A673 (cell line): ENCODE results near the gene RBMX. TPM values are rescaled to one million over a fixed set of nuclear protein-coding genes. Genes with fewer than 3 reads are reported as not detected.
A peak's percentile ranks its signal among the peaks of the same experiment; 100 is the strongest.
"Not testable (repeated sequence)": the region's sequence is repeated elsewhere in the genome, so short reads cannot be mapped to it uniquely, and the experiment has no call there.

Experiments used
- Bru-seq: library from RNA; stranded (reverse); fragments of 400-500 nt; gene quantifications from one replicate; lab custom pipeline; 2021; lab: Mats Ljungman, UMichigan
- BruChase-seq, 2 experiments: library from RNA; stranded (reverse); fragments of 400-500 nt; gene quantifications; one replicate each; lab custom pipeline; 2021; lab: Mats Ljungman, UMichigan
- BruUV-seq: library from RNA; stranded (reverse); fragments of 400-500 nt; replicated peaks from 2 replicates; lab custom pipeline; 2021; lab: Mats Ljungman, UMichigan
- CTCF ChIA-PET: fragments of 300-600 bp; sonication (Branson Sonifier 250); formaldehyde crosslinking; loops from one replicate; lab custom pipeline; 2022; ENCODE audit warnings: antibody characterized with exemption; lab: Charles Lee
- POLR2A ChIA-PET: fragments of 300-600 bp; sonication (Branson Sonifier 250); formaldehyde crosslinking; loops from one replicate; lab custom pipeline; 2022; ENCODE audit warnings: antibody characterized with exemption; ENCODE audit not compliant: low non-redundant PET; lab: Charles Lee
- DNase-seq: peaks from one replicate; pipeline ENCODE4 v3.0.0-alpha.2; 2015; ENCODE audit warnings: low spot score
- H3K27ac ChIP-seq: fragments of 200-600 bp; sonication (generic); 2 replicates; pipeline ENCODE4 v1.5.1; 2016; ENCODE audit warnings: mixed run types, low read depth, mild to moderate bottlenecking, mixed read lengths, antibody characterized with exemption, low read length; ENCODE audit not compliant: poor library complexity, severe bottlenecking
- H3K27me3 ChIP-seq: fragments of 200-600 bp; sonication (generic); replicated peaks from 2 replicates; pipeline ENCODE4 v1.6.1; 2017; ENCODE audit warnings: mixed run types, low read depth, mild to moderate bottlenecking, mixed read lengths, antibody characterized with exemption, low read length; ENCODE audit not compliant: insufficient read depth, poor library complexity
- H3K36me3 ChIP-seq: fragments of 200-600 bp; sonication (generic); 2 replicates; pipeline ENCODE4 v1.6.1; 2016; ENCODE audit warnings: mixed run types, mild to moderate bottlenecking, mixed read lengths, antibody characterized with exemption, low read length; ENCODE audit not compliant: insufficient read depth, poor library complexity, severe bottlenecking
- H3K4me1 ChIP-seq: fragments of 200-600 bp; sonication (generic); 2 replicates; pipeline ENCODE4 v1.6.1; 2017; ENCODE audit warnings: mixed run types, mild to moderate bottlenecking, mixed read lengths, antibody characterized with exemption, low read length; ENCODE audit not compliant: insufficient read depth, poor library complexity, severe bottlenecking
- H3K4me3 ChIP-seq: fragments of 200-600 bp; sonication (generic); 2 replicates; pipeline ENCODE4 v1.5.1; 2016; ENCODE audit warnings: low read depth, mixed run types, mild to moderate bottlenecking, mixed read lengths, low read length; ENCODE audit not compliant: poor library complexity, severe bottlenecking
- H3K9me3 ChIP-seq: fragments of 200-600 bp; sonication (generic); 2 replicates; pipeline ENCODE4 v1.6.1; 2016; ENCODE audit warnings: mixed run types, low read depth, mild to moderate bottlenecking, mixed read lengths, antibody characterized with exemption, low read length; ENCODE audit not compliant: poor library complexity, severe bottlenecking
- CTCF ChIP-seq: fragments of 300-800, 200-600 bp; sonication (generic); conservative IDR thresholded peaks from 2 replicates; pipeline ENCODE4 v1.5.1; 2017; ENCODE audit warnings: low read depth, mild to moderate bottlenecking, antibody characterized with exemption, low read length, moderate library complexity, mixed read lengths
- EZH2 ChIP-seq: fragments of 200-600 bp; sonication (generic); IDR thresholded peaks from 2 replicates; pipeline ENCODE4 v1.6.1; 2017; ENCODE audit warnings: borderline replicate concordance, low read depth, mild to moderate bottlenecking, mixed read lengths, antibody characterized with exemption, low read length; ENCODE audit not compliant: poor library complexity, severe bottlenecking
- intact Hi-C: fragments of 100-400 bp; cut with micrococcal nuclease; formaldehyde crosslinking; loops from one replicate; pipeline ENCODE4 v1.10.0; 2022; ENCODE audit not compliant: unreplicated experiment
- long read RNA-seq: library from polyadenylated mRNA; stranded (forward); transcript quantifications from one replicate; pipeline ENCODE4 v2.0.0, GENCODE V29; 2022
- total RNA-seq: library from RNA; stranded (reverse); gene quantifications from 2 replicates; pipeline ENCODE4 v1.2.3, GENCODE V29; 2021

Gene RBMX
- 422 and 432 TPM in 2 replicates for total RNA-seq
- Bru-seq, nascent RNA: percentile 100 among the genes with signal in this experiment
- percentile 100 among the genes with signal in this experiment for BruChase-seq, experiment 1, labeled RNA remaining after a 2-hour chase
- percentile 100 among the genes with signal in this experiment for BruChase-seq, experiment 2, labeled RNA remaining after a 6-hour chase
- long read RNA-seq, full-length matches to known transcripts: 485 of 710 reads
- long read RNA-seq, partial matches to known transcripts: 45 of 710 reads
- long read RNA-seq, other reads (novel, unspliced or antisense): 180 of 710 reads

GRCh38 chrX:136880452-136881013 is at the start of gene RBMX:
TSS of gene RBMX (minus strand) at chrX:136880725. CDS start at chrX:136879427, 1,298 bp downstream.
- CTCF ChIA-PET: interaction anchor here (1.0 kb wide), 2 partner anchors 28 to 44 kb away, joined by 3 to 9 read pairs; no protein-coding TSS in a partner anchor
- TF ChIP-seq CTCF (no peak), EZH2 (no peak)
- H3K4me1 ChIP-seq: peaks cover 25% of the 10 kb centered on the region
- intact Hi-C loops: loop anchor here (1.0 kb wide), 1 partner anchor 30 kb away; no protein-coding TSS in a partner anchor
- peak within 1 kb of the TSS; percentile 65 for H3K4me3 ChIP-seq
- no peaks in the 10 kb centered on the region for H3K9me3 ChIP-seq
- POLR2A ChIA-PET: interaction anchor here (0.6 to 1.3 kb wide), 6 partner anchors 9 to 175 kb away, joined by 3 to 20 read pairs (median 4); no protein-coding TSS in a partner anchor
- H3K36me3 ChIP-seq: peaks cover 41% of the 10 kb centered on the region
- no peaks in the 10 kb centered on the region for H3K27me3 ChIP-seq
- DNase-seq: peak; percentile 94
- BruUV-seq: no TSS peak
- H3K27ac ChIP-seq: peak within 1 kb of the TSS; percentile 93

- H3K27me3 ChIP-seq, H3K4me3 ChIP-seq, BruUV-seq, H3K27ac ChIP-seq, H3K36me3 ChIP-seq, CTCF ChIA-PET, H3K4me1 ChIP-seq, H3K9me3 ChIP-seq, DNase-seq, POLR2A ChIA-PET: not testable (repeated sequence)
- intact Hi-C loops: loop anchor here (10.0 kb wide), 1 partner anchor 317 kb away; no protein-coding TSS in a partner anchor
Measured at GRCh38 chrX:136921438-136921837, 40.9 kb upstream of the RBMX start.

- Histone ChIP-seq H3K27me3 (no peaks in the 10 kb centered on the region), H3K36me3 (no peaks in the 10 kb centered on the region), H3K4me3 (no peak overlapping the region), H3K4me1 (no peaks in the 10 kb centered on the region), H3K9me3 (no peaks in the 10 kb centered on the region), H3K27ac (no peak overlapping the region)
- no peak for DNase-seq
- intact Hi-C loops: loop anchor here (10.0 kb wide), 1 partner anchor 315 kb away; no protein-coding TSS in a partner anchor
- ChIA-PET CTCF (no interaction called here), POLR2A (no interaction called here)
- no TSS peak for BruUV-seq
- TF ChIP-seq CTCF (no peak), EZH2 (no peak)
Measured at GRCh38 chrX:136920001-136920400, 39.5 kb upstream of the RBMX start.
